Measurements from ENCODE around the gene GFOD1. TPM values are rescaled to one million over a fixed set of nuclear protein-coding genes. Genes with fewer than 3 reads are reported as not detected.

Gene GFOD1
- total and polyA plus RNA-seq, 10 of the 15 experiments (the other 5 are each of a cell fraction or from before 2014, with no cell fraction given), result 6.5 to 41.4 (median 16.0) TPM

- TF ChIP-seq, protein P1, sequence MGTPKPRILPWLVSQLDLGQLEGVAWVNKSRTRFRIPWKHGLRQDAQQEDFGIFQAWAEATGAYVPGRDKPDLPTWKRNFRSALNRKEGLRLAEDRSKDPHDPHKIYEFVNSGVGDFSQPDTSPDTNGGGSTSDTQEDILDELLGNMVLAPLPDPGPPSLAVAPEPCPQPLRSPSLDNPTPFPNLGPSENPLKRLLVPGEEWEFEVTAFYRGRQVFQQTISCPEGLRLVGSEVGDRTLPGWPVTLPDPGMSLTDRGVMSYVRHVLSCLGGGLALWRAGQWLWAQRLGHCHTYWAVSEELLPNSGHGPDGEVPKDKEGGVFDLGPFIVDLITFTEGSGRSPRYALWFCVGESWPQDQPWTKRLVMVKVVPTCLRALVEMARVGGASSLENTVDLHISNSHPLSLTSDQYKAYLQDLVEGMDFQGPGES (IDR thresholded peaks at IDR 0.05), result no peak
- no peak for TF ChIP-seq BCL3 (IDR thresholded peaks at IDR 0.05; ENCODE audit: borderline replicate concordance, insufficient read depth, low read depth, low read length, poor library complexity, severe bottlenecking)
- TF ChIP-seq BACH1 (IDR thresholded peaks at IDR 0.05; ENCODE audit: borderline replicate concordance), result no peak
- no peak for TF ChIP-seq RBBP5 (conservative IDR thresholded peaks at IDR 0.05)
- no peak for TF ChIP-seq IKZF2 (IDR thresholded peaks at IDR 0.05)
Observed at GRCh38 chr6:13512900-13513299, 25.5 kb upstream of the GFOD1 start (continued).

DNA sequence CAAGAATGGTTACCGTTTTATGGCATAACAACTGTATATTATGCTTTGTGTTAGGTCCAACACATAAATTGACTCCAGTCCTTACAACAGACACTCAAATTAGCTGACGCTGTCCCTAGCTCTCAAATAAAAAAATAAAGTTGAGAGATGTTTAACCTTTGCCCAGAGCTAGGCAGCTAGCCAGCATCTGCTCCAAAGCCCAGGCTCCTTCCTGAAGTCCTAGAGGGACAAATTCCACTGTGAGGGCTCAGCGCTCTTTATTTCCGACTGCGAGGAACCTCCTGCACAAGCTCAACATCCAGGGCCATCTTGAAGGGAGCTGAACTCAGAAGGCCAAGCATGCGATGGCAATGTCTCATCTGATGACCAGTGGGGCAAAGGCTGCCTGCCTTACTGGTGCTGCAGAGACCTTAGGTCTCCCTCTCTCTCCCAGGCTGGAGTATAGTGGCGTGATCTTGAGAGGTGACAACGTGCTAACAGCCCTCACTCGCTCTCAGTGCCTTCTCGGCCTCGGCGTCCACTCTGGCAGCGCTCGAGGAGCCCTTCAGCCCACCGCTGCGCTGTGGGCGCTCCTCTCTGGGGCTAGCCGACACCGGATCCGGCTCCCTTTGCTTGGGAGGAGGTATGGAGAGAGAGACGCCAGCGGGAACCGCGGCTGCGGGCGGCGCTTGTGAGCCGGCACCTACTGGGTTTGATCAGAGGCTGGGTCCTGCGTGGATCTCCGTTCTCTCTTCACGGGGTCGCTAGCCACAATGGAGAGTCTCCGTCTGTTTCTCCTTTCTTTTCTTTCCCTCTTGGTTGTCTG, 24.7 kb upstream of the GFOD1 start:
- Histone ChIP-seq H3K27me3 (replicated peaks in 1 of 2; ENCODE audit: control insufficient read depth in 2 of 2, insufficient read depth in 2 of 2, low read length in 1 of 2) (no peaks in the 10 kb centered on the region), H4K20me1 (ENCODE audit: control insufficient read depth, insufficient read depth) (no peaks in the 10 kb centered on the region), H3K4me2 (ENCODE audit: control insufficient read depth, insufficient read depth) (no peak overlapping the region), H3K4me3 (no peak overlapping the region), H3K36me3 (ENCODE audit: control insufficient read depth in 2 of 2, insufficient read depth in 2 of 2, low read length in 1 of 2) (no peaks in the 10 kb centered on the region), H3K4me1 (ENCODE audit: control insufficient read depth, insufficient read depth, low read length) (no peaks in the 10 kb centered on the region), H3K9me3 (replicated peaks; ENCODE audit: control insufficient read depth, insufficient read depth, low read length) (no peaks in the 10 kb centered on the region; the same call in 2 of the 3 replicates), H2AFZ (ENCODE audit: control insufficient read depth, low read depth, low read length) (no peak overlapping the region), H3K9ac (ENCODE audit: control insufficient read depth, insufficient read depth, low read length) (no peak overlapping the region), H3K79me2 (ENCODE audit: control insufficient read depth, insufficient read depth, low read length) (no peaks in the 10 kb centered on the region), H3K27ac (ENCODE audit: control insufficient read depth, insufficient read depth) (no peak overlapping the region)
- ChIA-PET SMC1A (ENCODE audit: uncharacterized antibody, unreplicated experiment) (interaction anchor here (0.9 to 1.3 kb wide), 2 partner anchors 10 to 51 kb away, joined by 3 to 5 read pairs; no protein-coding TSS in a partner anchor), RAD21 (ENCODE audit: unreplicated experiment) (no interaction called here), POLR2A (interaction anchor here (0.6 kb wide), 1 partner anchor 69 kb away, joined by 4 read pairs; no protein-coding TSS in a partner anchor), CTCF (interaction anchor here (1.1 kb wide), 1 partner anchor 63 kb away, joined by 3 read pairs; no protein-coding TSS in a partner anchor)
- ATAC-seq (no peak), DNase-seq (ENCODE audit: low read depth, low spot score) (no peak), FAIRE-seq (no peak)
- intact Hi-C loops (cut with micrococcal nuclease; ENCODE audit: unreplicated experiment) (no loop called here), in situ Hi-C loops (cut with MboI) (no loop called here)
- no TSS peak for BruUV-seq (replicated peaks)
- WGBS (ENCODE audit: insufficient coverage, insufficient replicate concordance, low lambda C conversion rate, missing lambda C conversion rate), result 91% methylated on average over 33 of the region's 33 CpGs
- TF ChIP-seq PAX5 (IDR thresholded peaks at IDR 0.05; ENCODE audit: borderline replicate concordance, low read depth, low read length) (no peak), BACH1 (IDR thresholded peaks at IDR 0.05; ENCODE audit: borderline replicate concordance) (no peak), MYB (IDR thresholded peaks at IDR 0.05; ENCODE audit: borderline replicate concordance, low read depth, low read length) (no peak), NR2C2 (IDR thresholded peaks at IDR 0.05; ENCODE audit: borderline replicate concordance, control insufficient read depth, insufficient read length, low read depth) (no peak), ZSCAN29 (IDR thresholded peaks at IDR 0.05) (no peak), STAT1 (conservative IDR thresholded peaks at IDR 0.05) (no peak), FOXK2 (IDR thresholded peaks at IDR 0.05) (no peak), MEF2A (IDR thresholded peaks at IDR 0.05; ENCODE audit: insufficient read depth, low read depth, low read length) (no peak), YBX1 (IDR thresholded peaks at IDR 0.05) (no peak), POU2F2 (IDR thresholded peaks at IDR 0.05; ENCODE audit: borderline replicate concordance, low read depth, low read length) (no peak), EP300 (IDR thresholded peaks at IDR 0.05; ENCODE audit: borderline replicate concordance in 1 of 2, control insufficient read depth in 1 of 2, low read depth in 2 of 2, low read length in 2 of 2) (no peak), PML (IDR thresholded peaks at IDR 0.05; ENCODE audit: low read length) (no peak), RFX5 (IDR thresholded peaks at IDR 0.05; ENCODE audit: low read depth, low read length) (no peak), NRF1 (conservative IDR thresholded peaks at IDR 0.05; ENCODE audit: low read depth, low read length) (no peak), POLR2A (IDR thresholded peaks at IDR 0.05; ENCODE audit: low read depth, low read length) (no peak), CEBPB (IDR thresholded peaks at IDR 0.05; ENCODE audit: borderline replicate concordance in 1 of 2, low read depth in 2 of 2, low read length in 2 of 2) (no peak), STAT3 (IDR thresholded peaks at IDR 0.05; ENCODE audit: low read depth, low read length) (no peak), HDGF (IDR thresholded peaks at IDR 0.05) (no peak), NR2F1 (conservative IDR thresholded peaks at IDR 0.05) (no peak)

Data from GM12878 (cell line).